Esophagus (tissue), 2 donors: ENCODE data around the gene ARL4D. TPM values are rescaled to one million over a fixed set of nuclear protein-coding genes. Genes with fewer than 3 reads are reported as not detected.
"Not testable (repeated sequence)": the region's sequence is repeated elsewhere in the genome, so short reads cannot be mapped to it uniquely, and the experiment has no call there.

Experiments
- H3K27ac ChIP-seq, 2 donors: one replicate each; pipeline ENCODE4 v1.5.1; 2013; ENCODE audit warnings: low read depth in 2 of 2, mild to moderate bottlenecking in 2 of 2, inconsistent platforms in 1 of 2, low read length in 1 of 2, moderate library complexity in 1 of 2
- H3K27me3 ChIP-seq, 2 donors: one replicate each; pipeline ENCODE4 v1.6.1; 2013; ENCODE audit warnings: low read length in 2 of 2, control low read depth in 1 of 2, mild to moderate bottlenecking in 1 of 2; ENCODE audit not compliant: insufficient read depth in 2 of 2, control insufficient read depth in 1 of 2
- H3K36me3 ChIP-seq, 2 donors: one replicate each; pipeline ENCODE4 v1.6.1; 2013; ENCODE audit warnings: low read length in 1 of 2; ENCODE audit not compliant: control insufficient read depth in 2 of 2, insufficient read depth in 2 of 2
- H3K4me1 ChIP-seq, 2 donors: one replicate each; pipeline ENCODE4 v1.6.1; 2013; ENCODE audit warnings: low read length in 1 of 2; ENCODE audit not compliant: control insufficient read depth in 2 of 2, insufficient read depth in 2 of 2
- H3K4me3 ChIP-seq, 2 donors: one replicate each; pipeline ENCODE4 v1.5.1; 2013; ENCODE audit warnings: low read length in 2 of 2, mild to moderate bottlenecking in 2 of 2, low read depth in 1 of 2, moderate library complexity in 1 of 2
- H3K9me3 ChIP-seq, 2 donors: one replicate each; pipeline ENCODE4 v1.6.1; 2013; ENCODE audit warnings: mild to moderate bottlenecking in 2 of 2, low read depth in 1 of 2, low read length in 1 of 2, moderate library complexity in 1 of 2; ENCODE audit not compliant: control insufficient read depth in 2 of 2, insufficient read depth in 1 of 2
- WGBS, 2 donors: extraction: QIAGEN DNeasy Blood & Tissue Kit; methylation state at CpG; one replicate each; pipeline ENCODE4 v1.1.7; 2013; 5-methylcytosine and 5-hydroxymethylcytosine counted together
- polyA plus RNA-seq, 2 donors: library from polyadenylated mRNA; stranded (reverse); fragments of 200-250 nt; gene quantifications; one replicate each; pipeline ENCODE4 v1.2.3, GENCODE V29; 2013
- donor health status: healthy with polysubstance abuse.
- donor health status: Bipolar disorder and iron deficiency.

Gene ARL4D
- polyA plus RNA-seq, 2 donors = 36.3 to 92.2 TPM

GRCh38 chr17:43368740-43369506 lies 29.9 kb upstream of the ARL4D start:
- Histone ChIP-seq H3K4me1 (no peaks in the 10 kb centered on the region), H3K4me3 (peak overlapping the region; percentile 53 to 67), H3K9me3 (no peaks in the 10 kb centered on the region), H3K27ac (peak overlapping the region; percentile 97 to 100), H3K27me3 (no peaks in the 10 kb centered on the region), H3K36me3 (no peaks in the 10 kb centered on the region)
- 1% methylated on average over 50 to 51 of the region's 51 CpGs for WGBS, 2 donors

- WGBS, 2 donors = 90 to 91% methylated on average over 5 of the region's 5 CpGs
- Histone ChIP-seq H3K4me3 (no peak overlapping the region), H3K4me1 (no peaks in the 10 kb centered on the region), H3K9me3 (no peaks in the 10 kb centered on the region), H3K36me3 (no peaks in the 10 kb centered on the region), H3K27me3 (no peaks in the 10 kb centered on the region), H3K27ac (peak overlapping the region; percentile 97 to 100)
Observed at GRCh38 chr17:43369986-43370385, 28.8 kb upstream of the ARL4D start.

- peak overlapping the region in 1 of 2 donors; percentile 31 for H3K27ac ChIP-seq
- no peaks in the 10 kb centered on the region for H3K27me3 ChIP-seq
- H3K36me3 ChIP-seq = no peaks in the 10 kb centered on the region
- H3K9me3 ChIP-seq = no peaks in the 10 kb centered on the region
- no peak overlapping the region for H3K4me3 ChIP-seq
- 56 to 57% methylated on average over 6 of the region's 6 CpGs for WGBS, 2 donors
- no peaks in the 10 kb centered on the region for H3K4me1 ChIP-seq
Observed at GRCh38 chr17:43371227-43371821, 27.5 kb upstream of the ARL4D start.

- Histone ChIP-seq H3K9me3 (no peaks in the 10 kb centered on the region), H3K36me3 (no peaks in the 10 kb centered on the region), H3K27me3 (no peaks in the 10 kb centered on the region), H3K27ac (no peak overlapping the region), H3K4me1 (no peaks in the 10 kb centered on the region), H3K4me3 (no peak overlapping the region)
- WGBS, 2 donors = 62 to 73% methylated on average over 11 of the region's 11 CpGs
Observed at GRCh38 chr17:43372273-43372911, 26.4 kb upstream of the ARL4D start.

- no peaks in the 10 kb centered on the region for H3K4me1 ChIP-seq
- no peaks in the 10 kb centered on the region for H3K36me3 ChIP-seq
- no peaks in the 10 kb centered on the region for H3K9me3 ChIP-seq
- 80 to 94% methylated on average over 4 of the region's 4 CpGs for WGBS, 2 donors
- no peak overlapping the region for H3K4me3 ChIP-seq
- H3K27me3 ChIP-seq = no peaks in the 10 kb centered on the region
- H3K27ac ChIP-seq = no peak overlapping the region
Observed at GRCh38 chr17:43373356-43373755, 25.4 kb upstream of the ARL4D start.

GRCh38 chr17:43375915-43376314 lies 22.9 kb upstream of the ARL4D start:
- not testable (repeated sequence) for H3K4me3 ChIP-seq, H3K9me3 ChIP-seq, H3K4me1 ChIP-seq, H3K27ac ChIP-seq, H3K27me3 ChIP-seq, H3K36me3 ChIP-seq
- 80 to 89% methylated on average over 4 of the region's 4 CpGs for WGBS, 2 donors

- H3K36me3 ChIP-seq = no peaks in the 10 kb centered on the region
- H3K4me3 ChIP-seq = no peak overlapping the region
- peaks cover 3 to 8% of the 10 kb centered on the region in 2 donors for H3K9me3 ChIP-seq
- H3K27ac ChIP-seq = no peak overlapping the region
- no peaks in the 10 kb centered on the region for H3K27me3 ChIP-seq
- H3K4me1 ChIP-seq = no peaks in the 10 kb centered on the region
- 80 to 86% methylated on average over 12 of the region's 12 CpGs for WGBS, 2 donors
Observed at GRCh38 chr17:43377056-43377810, 21.6 kb upstream of the ARL4D start.

- 93 to 95% methylated on average over 26 of the region's 26 CpGs for WGBS, 2 donors
- Histone ChIP-seq H3K27ac (no peak overlapping the region), H3K4me3 (no peak overlapping the region), H3K9me3 (peaks cover 3 to 8% of the 10 kb centered on the region in 2 donors), H3K4me1 (no peaks in the 10 kb centered on the region), H3K36me3 (no peaks in the 10 kb centered on the region), H3K27me3 (no peaks in the 10 kb centered on the region)
Observed at GRCh38 chr17:43378766-43379165, 20.0 kb upstream of the ARL4D start.

- Histone ChIP-seq H3K27me3 (no peaks in the 10 kb centered on the region), H3K9me3 (peaks cover 3 to 8% of the 10 kb centered on the region in 2 donors), H3K36me3 (no peaks in the 10 kb centered on the region), H3K4me1 (no peaks in the 10 kb centered on the region), H3K4me3 (no peak overlapping the region), H3K27ac (no peak overlapping the region)
- 91 to 94% methylated on average over 5 of the region's 5 CpGs for WGBS, 2 donors
Observed at GRCh38 chr17:43380307-43380706, 18.5 kb upstream of the ARL4D start.
